Measurements from ENCODE around the gene INHA. TPM values are rescaled to one million over a fixed set of nuclear protein-coding genes. Genes with fewer than 3 reads are reported as not detected.

INHA gene
- total RNA-seq: not detected
- long read RNA-seq: 0 reads

- ATAC-seq (no peak), DNase-seq (no peak)
- intact Hi-C loops (cut with DNase I, micrococcal nuclease): no loop called here
Observed at GRCh38 chr2:219572237-219573001, at the start of gene INHA. Gene INHA (plus strand): TSS chr2:219572310. CDS start chr2:219572375, 65 bp downstream.

- no peak for DNase-seq
- intact Hi-C loops (cut with DNase I, micrococcal nuclease): loop anchor here (10.0 kb wide), 1 partner anchor 48 kb away; no protein-coding TSS in a partner anchor
- ATAC-seq: peak; percentile 9
Observed at GRCh38 chr2:219523031-219523671, 49.0 kb upstream of the INHA start.

GRCh38 chr2:219524817-219525216, 47.3 kb upstream of the INHA start:
- ATAC-seq (no peak), DNase-seq (no peak)
- intact Hi-C loops (cut with DNase I, micrococcal nuclease): loop anchor here (10.0 kb wide), 1 partner anchor 50 kb away; no protein-coding TSS in a partner anchor

GRCh38 chr2:219525533-219526232, 46.4 kb upstream of the INHA start:
- intact Hi-C loops (cut with DNase I, micrococcal nuclease): loop anchor here (10.0 kb wide), 1 partner anchor 51 kb away; no protein-coding TSS in a partner anchor
- ATAC-seq: no peak
- DNase-seq: no peak

- DNase-seq (no peak), ATAC-seq (no peak)
- intact Hi-C loops (cut with DNase I, micrococcal nuclease): loop anchor here (10.0 kb wide), 1 partner anchor 52 kb away; no protein-coding TSS in a partner anchor
Observed at GRCh38 chr2:219526320-219527075, 45.6 kb upstream of the INHA start.

- no peak for ATAC-seq
- intact Hi-C loops (cut with DNase I, micrococcal nuclease): loop anchor here (10.0 kb wide), 1 partner anchor 52 kb away; no protein-coding TSS in a partner anchor
- no peak for DNase-seq
Observed at GRCh38 chr2:219527076-219527394, 45.1 kb upstream of the INHA start.

- intact Hi-C loops (cut with DNase I, micrococcal nuclease): loop anchor here (10.0 kb wide), 1 partner anchor 53 kb away; no protein-coding TSS in a partner anchor
- DNase-seq (no peak), ATAC-seq (no peak)
Observed at GRCh38 chr2:219527472-219527871, 44.6 kb upstream of the INHA start.

- ATAC-seq (peak; percentile 96), DNase-seq (peak; percentile 78)
- intact Hi-C loops (cut with DNase I, micrococcal nuclease): loop anchor here (2.0 to 10.0 kb wide), 2 partner anchors 126 to 128 kb away; no protein-coding TSS in a partner anchor
Observed at GRCh38 chr2:219530048-219530963, 41.8 kb upstream of the INHA start.

DNA sequence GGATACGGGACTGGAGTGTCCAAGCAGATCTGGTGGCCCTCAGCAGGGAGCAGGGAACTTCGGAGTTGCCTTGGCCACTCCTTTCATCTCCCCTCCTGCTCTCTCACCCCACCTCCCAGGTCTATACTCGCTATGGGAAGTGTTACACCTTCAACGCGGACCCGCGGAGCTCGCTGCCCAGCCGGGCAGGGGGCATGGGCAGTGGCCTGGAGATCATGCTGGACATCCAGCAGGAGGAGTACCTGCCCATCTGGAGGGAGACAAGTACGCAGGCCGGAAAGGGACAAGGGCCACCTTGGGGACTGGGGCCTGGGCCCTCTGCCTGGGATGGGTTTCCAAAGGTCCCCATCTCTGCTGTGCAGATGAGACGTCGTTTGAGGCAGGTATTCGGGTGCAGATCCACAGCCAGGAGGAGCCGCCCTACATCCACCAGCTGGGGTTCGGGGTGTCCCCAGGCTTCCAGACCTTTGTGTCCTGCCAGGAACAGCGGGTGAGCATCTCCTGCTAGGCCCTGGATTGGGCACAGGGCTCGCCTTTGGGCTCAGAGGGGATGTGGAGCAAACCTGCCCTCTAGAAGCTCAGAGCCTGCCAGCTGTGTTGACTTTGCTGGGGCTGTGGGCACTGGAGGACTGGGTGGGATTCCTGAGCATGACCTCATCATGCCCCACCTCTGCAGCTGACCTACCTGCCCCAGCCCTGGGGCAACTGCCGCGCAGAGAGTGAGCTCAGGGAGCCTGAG, 40.3 kb upstream of the INHA start:
- DNase-seq (no peak), ATAC-seq (no peak)
- intact Hi-C loops (cut with DNase I, micrococcal nuclease): loop anchor here (2.0 to 10.0 kb wide), 2 partner anchors 127 to 129 kb away; no protein-coding TSS in a partner anchor

- DNase-seq (no peak), ATAC-seq (no peak)
- intact Hi-C loops (cut with DNase I, micrococcal nuclease): loop anchor here in 1 of 2 donors (10.0 kb wide), 1 partner anchor 128 kb away; no protein-coding TSS in a partner anchor
Observed at GRCh38 chr2:219532378-219532649, 39.8 kb upstream of the INHA start.

GRCh38 chr2:219533930-219534661, 38.0 kb upstream of the INHA start:
- no peak for ATAC-seq
- intact Hi-C loops (cut with DNase I, micrococcal nuclease): loop anchor here in 1 of 2 donors (10.0 kb wide), 1 partner anchor 129 kb away; no protein-coding TSS in a partner anchor
- no peak for DNase-seq

DNA sequence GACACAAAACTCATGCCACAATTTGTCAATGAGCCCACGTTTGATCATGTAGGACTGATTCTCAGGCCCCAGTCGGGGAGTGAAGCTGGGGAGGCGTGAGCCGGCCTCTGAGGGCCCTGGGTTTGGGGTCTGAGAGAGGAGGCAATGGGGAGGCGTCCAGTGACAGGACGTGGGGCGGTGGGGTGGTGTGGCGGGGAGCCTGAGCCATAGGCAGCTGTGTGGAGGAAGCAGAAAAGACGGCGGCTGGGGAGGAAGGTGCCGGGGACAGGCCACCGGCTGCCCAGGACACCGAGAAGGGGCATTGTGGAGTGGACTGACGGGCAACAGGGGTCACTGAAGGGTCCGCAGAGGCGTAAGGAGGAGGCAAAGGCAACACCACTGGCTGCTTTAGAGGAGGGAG, 35.7 kb upstream of the INHA start:
- intact Hi-C loops (cut with DNase I, micrococcal nuclease): loop anchor here in 1 of 2 donors (10.0 kb wide), 1 partner anchor 132 kb away; no protein-coding TSS in a partner anchor
- ATAC-seq (no peak), DNase-seq (no peak)

GRCh38 chr2:219536967-219537366, 35.1 kb upstream of the INHA start:
- DNase-seq (no peak), ATAC-seq (no peak)
- intact Hi-C loops (cut with DNase I, micrococcal nuclease): loop anchor here in 1 of 2 donors (10.0 kb wide), 1 partner anchor 132 kb away; no protein-coding TSS in a partner anchor

- DNase-seq (no peak), ATAC-seq (no peak)
- intact Hi-C loops (cut with DNase I, micrococcal nuclease): loop anchor here in 1 of 2 donors (10.0 kb wide), 1 partner anchor 133 kb away; no protein-coding TSS in a partner anchor
Observed at GRCh38 chr2:219537657-219538488, 34.2 kb upstream of the INHA start.

DNA sequence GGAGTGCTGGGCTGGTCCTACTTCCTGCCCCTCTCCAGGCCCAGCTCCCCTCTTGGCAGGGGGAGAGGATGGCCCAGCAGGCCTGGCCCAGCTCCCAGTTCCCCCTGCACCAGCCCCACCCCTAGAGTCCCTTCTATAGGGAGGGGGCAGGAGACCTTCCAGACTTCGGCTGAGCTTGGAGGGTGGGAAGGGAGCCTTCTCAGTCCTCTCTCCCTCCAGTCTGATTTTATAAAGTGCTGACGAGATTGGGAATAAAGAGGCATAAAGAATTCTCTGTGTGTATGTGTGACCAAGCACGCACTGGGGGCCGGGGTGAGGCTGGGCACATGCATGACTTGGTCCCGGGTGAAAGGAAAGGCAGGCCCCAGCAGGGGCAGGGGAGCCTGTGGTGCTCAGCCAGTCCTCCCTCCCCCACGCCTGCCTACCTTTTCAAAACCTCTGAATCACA, 33.6 kb upstream of the INHA start:
- no peak for ATAC-seq
- no peak for DNase-seq
- intact Hi-C loops (cut with DNase I, micrococcal nuclease): loop anchor here in 1 of 2 donors (10.0 kb wide), 1 partner anchor 134 kb away; no protein-coding TSS in a partner anchor

Data from left colon (tissue), 2 donors.